ENCODE data around the gene ADAMTSL2.

- TF ChIP-seq CTCF (IDR thresholded peaks at IDR 0.05): no peak
- no peak for TF ChIP-seq POLR2A (IDR thresholded peaks at IDR 0.05)
These were observed 65.1 kb downstream of the ADAMTSL2 start for GRCh38 chr9:133599470-133600173.
